HepG2 (cell line): ENCODE measurements around the gene TMBIM6. TPM values are rescaled to one million over a fixed set of nuclear protein-coding genes. Genes with fewer than 3 reads are reported as not detected.

ENCODE experiments used
- ATAC-seq: fragments of 200-7000 bp; cut with Tn5 transposase; 3 replicates; pipeline ENCODE4 v1.9.1; 2020; ENCODE audit warnings: mild to moderate bottlenecking, moderate library complexity
- BruUV-seq: library from RNA; stranded (reverse); fragments of 400-500 nt; replicated peaks from 2 replicates; lab custom pipeline; 2021; lab: Mats Ljungman, UMichigan
- CTCF ChIA-PET: fragments of 300-600 bp; formaldehyde crosslinking; extraction: SDS; loops from one replicate; lab custom pipeline; 2021; ENCODE audit warnings: low total read pairs, inconsistent platforms, low intra/inter-chr PET ratio; lab: Yijun Ruan, JAX
- POLR2A ChIA-PET: fragments of 350-600 bp; sonication (Branson Sonifier 250); formaldehyde crosslinking; loops from one replicate; lab custom pipeline; 2020; ENCODE audit warnings: antibody characterized with exemption, inconsistent platforms; lab: Yijun Ruan, JAX
- DNase-seq: peaks from one replicate; pipeline ENCODE4 v3.0.0-alpha.2; 2015; ENCODE audit warnings: low spot score
- FAIRE-seq: peaks from 3 replicates; lab custom pipeline; 2011; peaks lifted over from hg19 to GRCh38; lab: Jason Lieb, UNC
- H2AFZ ChIP-seq: one replicate; pipeline ENCODE4 v1.6.1; 2011; ENCODE audit warnings: low read length, inconsistent platforms
- H3K27ac ChIP-seq: fragments of 300-600 bp; 3 replicates; pipeline ENCODE4 v1.8.0; 2011; ENCODE audit warnings: mixed run types, mild to moderate bottlenecking, mixed read lengths, low read length, inconsistent platforms; ENCODE audit not compliant: insufficient read depth; ENCODE audit errors: extremely low read length
- H3K27me3 ChIP-seq, 2 experiments: fragments of 200-600 bp in 1 of 2; 2 replicates in 1 of 2; 3 replicates in 1 of 2; pipeline versions ENCODE4 v1.6.0 to v1.8.0; 2011; ENCODE audit warnings: low read length in 2 of 2, mild to moderate bottlenecking in 2 of 2, moderate library complexity in 2 of 2, inconsistent platforms in 1 of 2; ENCODE audit not compliant: insufficient read depth in 2 of 2, control insufficient read depth in 1 of 2
- H3K36me3 ChIP-seq, 2 experiments: fragments of 200-600 bp in 1 of 2; replicated peaks in 1 of 2; 2 replicates in 1 of 2; 3 replicates in 1 of 2; pipeline versions ENCODE4 v1.5.1 to v1.8.0; 2011; ENCODE audit warnings: low read length in 2 of 2, inconsistent platforms in 1 of 2; ENCODE audit not compliant: insufficient read depth in 2 of 2, control insufficient read depth in 1 of 2
- H3K4me1 ChIP-seq: 2 replicates; pipeline ENCODE4 v1.5.1; 2012; ENCODE audit warnings: low read length, inconsistent platforms; ENCODE audit not compliant: insufficient read depth
- H3K4me2 ChIP-seq: 2 replicates; pipeline ENCODE4 v1.6.0; 2011; ENCODE audit warnings: low read depth, low read length, inconsistent platforms
- H3K4me3 ChIP-seq, 3 experiments: fragments of 200-600 bp in 1 of 3; sonication (generic), shearing (Covaris generic) in 1 of 3; replicated peaks in 1 of 3; 2 replicates each; pipeline ENCODE4 v1.5.1; 2011 to 2016; ENCODE audit warnings: low read length in 3 of 3, inconsistent platforms in 2 of 3, low read depth in 2 of 3, mild to moderate bottlenecking in 2 of 3, control low read depth in 1 of 3, mixed read lengths in 1 of 3; ENCODE audit not compliant: insufficient read depth in 1 of 3
- H3K79me2 ChIP-seq: one replicate; pipeline ENCODE4 v1.6.1; 2011; ENCODE audit warnings: low read length, inconsistent platforms; ENCODE audit not compliant: insufficient read depth
- H3K9ac ChIP-seq: 2 replicates; pipeline ENCODE4 v1.6.0; 2011; ENCODE audit warnings: mild to moderate bottlenecking, low read depth, low read length, inconsistent platforms; ENCODE audit not compliant: insufficient read depth
- H3K9me3 ChIP-seq: 2 replicates; pipeline ENCODE4 v1.5.1; 2012; ENCODE audit warnings: mild to moderate bottlenecking, low read length
- H4K20me1 ChIP-seq: 2 replicates; pipeline ENCODE4 v1.6.0; 2011; ENCODE audit warnings: inconsistent platforms, mild to moderate bottlenecking, low read length, moderate library complexity; ENCODE audit not compliant: insufficient read depth
- ATF4 ChIP-seq, 2 experiments: fragments of 450-650 bp in 1 of 2; sonication (generic) in 1 of 2; formaldehyde crosslinking; IDR thresholded peaks; 2 replicates each; pipeline versions ENCODE4 v1.5.0 to v1.8.0; 2020 to 2022; ENCODE audit warnings: mild to moderate bottlenecking in 1 of 2, missing genetic modification reagents in 1 of 2
- CCDC6 ChIP-seq: sonication (generic); formaldehyde crosslinking; IDR thresholded peaks from 2 replicates; pipeline ENCODE4 v1.8.1; 2022; ENCODE audit warnings: mild to moderate bottlenecking, missing genetic modification reagents, moderate library complexity
- CEBPB ChIP-seq: IDR thresholded peaks from 2 replicates; pipeline ENCODE4 v1.6.1; 2011; ENCODE audit warnings: low read depth, low read length, improper control_type of control experiment, borderline replicate concordance
- CEBPG ChIP-seq: IDR thresholded peaks from 2 replicates; pipeline ENCODE4 v1.6.1; 2016
- EP300 ChIP-seq, 3 experiments: sonication (generic) in 1 of 3; formaldehyde crosslinking in 1 of 3; IDR thresholded peaks; 2 replicates each; pipeline versions ENCODE4 v1.5.1 to v1.6.1; 2011 to 2020; ENCODE audit warnings: low read depth in 2 of 3, low read length in 2 of 3, borderline replicate concordance in 1 of 3, improper control_type of control experiment in 1 of 3, mild to moderate bottlenecking in 1 of 3, missing genetic modification reagents in 1 of 3, moderate library complexity in 1 of 3
- FOSL2 ChIP-seq: sonication (generic); formaldehyde crosslinking; IDR thresholded peaks from 2 replicates; pipeline ENCODE4 v1.4.0; 2020; ENCODE audit warnings: missing genetic modification reagents
- FOXA3 ChIP-seq: IDR thresholded peaks from 2 replicates; pipeline ENCODE4 v1.6.1; 2016; ENCODE audit warnings: missing genetic modification reagents, missing compliant biosample characterization
- POLR2AphosphoS2 ChIP-seq: IDR thresholded peaks from 2 replicates; pipeline ENCODE4 v1.6.1; 2011; ENCODE audit warnings: low read depth, low read length, improper control_type of control experiment
- RAD21 ChIP-seq: fragments of 450-650 bp; formaldehyde crosslinking; IDR thresholded peaks from 2 replicates; pipeline ENCODE4 v1.5.0; 2020; ENCODE audit warnings: mild to moderate bottlenecking
- SMC3 ChIP-seq: IDR thresholded peaks from 2 replicates; pipeline ENCODE4 v1.6.1; 2011; ENCODE audit warnings: low read length, improper control_type of control experiment
- SOX5 ChIP-seq: IDR thresholded peaks from 2 replicates; pipeline ENCODE4 v1.6.1; 2016; ENCODE audit warnings: borderline replicate concordance
- ZBTB38 ChIP-seq: sonication (generic); formaldehyde crosslinking; IDR thresholded peaks from 2 replicates; pipeline ENCODE4 v1.5.1; 2020; ENCODE audit warnings: mild to moderate bottlenecking, missing genetic modification reagents
- WGBS: methylation state at CpG from one replicate; pipeline ENCODE4 v1.1.6; 2017; ENCODE audit warnings: low lambda C conversion rate; 5-methylcytosine and 5-hydroxymethylcytosine counted together
- in situ Hi-C: cut with HindIII; loops from 2 replicates; pipeline ENCODE4 v1.10.0; 2017; ENCODE audit warnings: low pct_unique_long_range_greater_than_20kb; ENCODE audit not compliant: extremely low pct_ligation_motif_present
- intact Hi-C: fragments of 100-400 bp; cut with micrococcal nuclease; formaldehyde crosslinking; loops from one replicate; pipeline ENCODE4 v1.10.0; 2022; ENCODE audit not compliant: unreplicated experiment
- polyA plus RNA-seq, 8 experiments: library from polyadenylated mRNA; depleted of rRNA in 3 of 8; stranded (reverse) in 7 of 8; unstranded in 1 of 8; fragments of >200 nt; fragmentation: Illumina TruSeq in 4 of 8; extraction: Trizol in 4 of 8; gene quantifications; 2 replicates each; pipeline versions ENCODE4 v1.2.1 to v1.2.3, GENCODE V29; 2011 to 2016; ENCODE audit warnings: low read depth in 4 of 8, missing spikeins in 1 of 8, mixed read lengths in 1 of 8; ENCODE audit not compliant: insufficient read depth in 1 of 8
- total RNA-seq, 5 experiments: library from RNA; depleted of rRNA; stranded (reverse); fragments of >200 nt; fragmentation: Illumina TruSeq; extraction: Trizol; gene quantifications; 2 replicates each; pipeline ENCODE4 v1.2.3, GENCODE V29; 2016; ENCODE audit warnings: low read depth in 1 of 5
- TF ChIP-seq, protein P1 (sequence below): IDR thresholded peaks from 2 replicates; pipeline ENCODE4 v1.6.1; 2016; ENCODE audit warnings: missing compliant biosample characterization, missing genetic modification reagents, borderline replicate concordance
- TF ChIP-seq, protein P2 (sequence below): sonication (generic); formaldehyde crosslinking; IDR thresholded peaks from 2 replicates; pipeline ENCODE4 v1.8.0; 2022; ENCODE audit warnings: mild to moderate bottlenecking, missing genetic modification reagents, moderate library complexity
- TF ChIP-seq, protein P3 (sequence below): sonication (generic); formaldehyde crosslinking; IDR thresholded peaks from 2 replicates; pipeline ENCODE4 v1.8.1; 2022; ENCODE audit warnings: low read depth, mild to moderate bottlenecking, missing genetic modification reagents

The TMBIM6 gene
- total and polyA plus RNA-seq, 2 of the 13 experiments (the other 11 are each of a cell fraction or from before 2014, with no cell fraction given): 412 to 468 TPM

DNA sequence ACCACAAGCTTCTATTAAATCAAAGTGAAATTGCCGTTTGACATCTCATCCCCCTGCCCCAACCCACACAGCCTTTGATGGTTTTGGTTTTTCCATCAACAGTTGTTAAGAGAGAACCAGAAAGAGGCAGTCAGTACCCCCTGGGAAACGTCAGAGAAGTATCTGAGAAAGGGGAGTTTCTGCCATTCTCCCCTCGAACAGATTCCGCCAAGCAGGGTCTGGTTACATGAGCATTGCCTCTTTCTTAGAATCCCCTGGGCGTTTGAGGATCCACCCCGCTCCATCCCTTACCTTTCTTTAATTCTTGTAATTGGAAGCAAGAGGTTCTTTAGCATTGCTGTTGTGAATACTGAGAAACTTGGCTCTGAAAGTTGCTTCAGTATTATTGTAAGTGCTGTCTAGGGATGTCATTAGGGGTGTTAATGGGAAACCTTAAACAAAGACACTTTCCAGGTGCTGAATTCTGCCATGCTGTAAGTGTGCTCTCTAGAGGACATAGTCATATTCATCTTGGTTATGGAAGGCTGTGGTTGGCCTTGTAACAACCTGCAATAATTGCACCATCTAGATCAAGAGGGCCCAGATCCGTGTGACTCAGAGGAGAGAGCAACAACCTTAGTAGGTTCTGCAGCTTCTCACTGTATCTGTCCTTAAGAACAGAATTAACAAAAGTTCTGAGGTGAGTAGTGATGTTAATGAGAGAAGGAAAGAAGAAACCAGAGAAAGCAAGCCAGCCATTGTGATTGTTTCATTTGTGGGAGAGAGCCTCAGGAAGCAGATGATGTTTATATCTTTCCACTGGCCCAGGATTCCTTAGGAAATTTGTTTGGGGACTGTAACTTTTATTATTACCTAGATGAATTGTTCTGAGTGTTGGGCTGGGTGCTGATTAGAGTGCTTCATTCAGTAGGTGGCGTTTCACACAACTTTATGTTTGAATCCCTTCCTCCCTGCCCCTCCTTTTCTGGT is 9.0 kb downstream of the TMBIM6 start:
- no peaks in the 10 kb centered on the region for H3K9me3 ChIP-seq
- ChIA-PET POLR2A (interaction anchor here (2.1 kb wide), 1 partner anchor 9 kb away, joined by 16 read pairs; the partner anchor contains the start of gene TMBIM6), CTCF (no interaction called here)
- no peaks in the 10 kb centered on the region for H3K27me3 ChIP-seq
- peaks cover 68% of the 10 kb centered on the region for H3K4me1 ChIP-seq
- WGBS: 79% methylated on average over 8 of the region's 8 CpGs
- H3K36me3 ChIP-seq: peaks cover 16 to 41% of the 10 kb centered on the region in 2 experiments
- in situ Hi-C loops: no loop called here
- H3K79me2 ChIP-seq: peaks cover 92% of the 10 kb centered on the region
- BruUV-seq: no TSS peak
- peak; percentile 79 for ATAC-seq
- H3K9ac ChIP-seq: no peak overlapping the region
- peak overlapping the region; percentile 39 for H3K4me2 ChIP-seq
- intact Hi-C loops: no loop called here
- peaks cover 87% of the 10 kb centered on the region for H4K20me1 ChIP-seq
- H2AFZ ChIP-seq: no peak overlapping the region
- no peak for FAIRE-seq
- DNase-seq: peak; percentile 31
- H3K4me3 ChIP-seq: no peak overlapping the region
- H3K27ac ChIP-seq: no peak overlapping the region
- TF ChIP-seq EP300 (IDR thresholded peaks at IDR 0.05; ENCODE audit: low read depth in 2 of 2, low read length in 2 of 2) (no peak), EP300 (CRISPR knock-in tag; IDR thresholded peaks at IDR 0.05; ENCODE audit: borderline replicate concordance) (0 out of 2 replicates have a peak, but pooled peaks have one; percentile 19), FOXA3 (CRISPR knock-in tag) (peak; percentile 34; the same call in 1 of the 2 replicates), CEBPG (peak; percentile 84), FOSL2 (CRISPR knock-in tag) (peak; percentile 83), SMC3 (peak; percentile 9; the same call in 1 of the 2 replicates), CCDC6 (CRISPR knock-in tag) (0 out of 2 replicates have a peak, but pooled peaks have one; percentile 42), RAD21 (0 out of 2 replicates have a peak, but pooled peaks have one; percentile 5), ATF4 (CRISPR knock-in tag; IDR thresholded peaks at IDR 0.05) (peak in 1 of 2 experiments; percentile 98; a peak in 2 of 4 replicates), CEBPB (peak; percentile 84; the same call in 1 of the 2 replicates), ZBTB38 (CRISPR knock-in tag) (no peak), SOX5 (no peak), POLR2AphosphoS2 (0 out of 2 replicates have a peak, but pooled peaks have one; percentile 52)
- TF ChIP-seq, protein P1, sequence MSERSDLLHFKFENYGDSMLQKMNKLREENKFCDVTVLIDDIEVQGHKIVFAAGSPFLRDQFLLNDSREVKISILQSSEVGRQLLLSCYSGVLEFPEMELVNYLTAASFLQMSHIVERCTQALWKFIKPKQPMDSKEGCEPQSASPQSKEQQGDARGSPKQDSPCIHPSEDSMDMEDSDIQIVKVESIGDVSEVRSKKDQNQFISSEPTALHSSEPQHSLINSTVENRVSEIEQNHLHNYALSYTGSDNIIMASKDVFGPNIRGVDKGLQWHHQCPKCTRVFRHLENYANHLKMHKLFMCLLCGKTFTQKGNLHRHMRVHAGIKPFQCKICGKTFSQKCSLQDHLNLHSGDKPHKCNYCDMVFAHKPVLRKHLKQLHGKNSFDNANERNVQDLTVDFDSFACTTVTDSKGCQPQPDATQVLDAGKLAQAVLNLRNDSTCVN (CRISPR knock-in tag): no peak
- TF ChIP-seq, protein P2, sequence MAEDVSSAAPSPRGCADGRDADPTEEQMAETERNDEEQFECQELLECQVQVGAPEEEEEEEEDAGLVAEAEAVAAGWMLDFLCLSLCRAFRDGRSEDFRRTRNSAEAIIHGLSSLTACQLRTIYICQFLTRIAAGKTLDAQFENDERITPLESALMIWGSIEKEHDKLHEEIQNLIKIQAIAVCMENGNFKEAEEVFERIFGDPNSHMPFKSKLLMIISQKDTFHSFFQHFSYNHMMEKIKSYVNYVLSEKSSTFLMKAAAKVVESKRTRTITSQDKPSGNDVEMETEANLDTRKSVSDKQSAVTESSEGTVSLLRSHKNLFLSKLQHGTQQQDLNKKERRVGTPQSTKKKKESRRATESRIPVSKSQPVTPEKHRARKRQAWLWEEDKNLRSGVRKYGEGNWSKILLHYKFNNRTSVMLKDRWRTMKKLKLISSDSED: no peak
- TF ChIP-seq, protein P3, sequence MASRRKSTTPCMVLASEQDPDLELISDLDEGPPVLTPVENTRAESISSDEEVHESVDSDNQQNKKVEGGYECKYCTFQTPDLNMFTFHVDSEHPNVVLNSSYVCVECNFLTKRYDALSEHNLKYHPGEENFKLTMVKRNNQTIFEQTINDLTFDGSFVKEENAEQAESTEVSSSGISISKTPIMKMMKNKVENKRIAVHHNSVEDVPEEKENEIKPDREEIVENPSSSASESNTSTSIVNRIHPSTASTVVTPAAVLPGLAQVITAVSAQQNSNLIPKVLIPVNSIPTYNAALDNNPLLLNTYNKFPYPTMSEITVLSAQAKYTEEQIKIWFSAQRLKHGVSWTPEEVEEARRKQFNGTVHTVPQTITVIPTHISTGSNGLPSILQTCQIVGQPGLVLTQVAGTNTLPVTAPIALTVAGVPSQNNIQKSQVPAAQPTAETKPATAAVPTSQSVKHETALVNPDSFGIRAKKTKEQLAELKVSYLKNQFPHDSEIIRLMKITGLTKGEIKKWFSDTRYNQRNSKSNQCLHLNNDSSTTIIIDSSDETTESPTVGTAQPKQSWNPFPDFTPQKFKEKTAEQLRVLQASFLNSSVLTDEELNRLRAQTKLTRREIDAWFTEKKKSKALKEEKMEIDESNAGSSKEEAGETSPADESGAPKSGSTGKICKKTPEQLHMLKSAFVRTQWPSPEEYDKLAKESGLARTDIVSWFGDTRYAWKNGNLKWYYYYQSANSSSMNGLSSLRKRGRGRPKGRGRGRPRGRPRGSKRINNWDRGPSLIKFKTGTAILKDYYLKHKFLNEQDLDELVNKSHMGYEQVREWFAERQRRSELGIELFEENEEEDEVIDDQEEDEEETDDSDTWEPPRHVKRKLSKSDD (CRISPR knock-in tag): no peak
